Measurements from ENCODE around the gene TRIP6. TPM values are rescaled to one million over a fixed set of nuclear protein-coding genes. Genes with fewer than 3 reads are reported as not detected.

Gene TRIP6
- total RNA-seq, 3 donors from 2014 or later (not counting 1 experiment from before 2014, with no cell fraction given): 1.1 to 3.5 (median 1.5) TPM

- no peak for TF ChIP-seq CTCF (IDR thresholded peaks at IDR 0.05)
- ATAC-seq: no peak
- no peaks in the 10 kb centered on the region for H3K4me1 ChIP-seq (ENCODE audit: control insufficient read depth, insufficient read depth, low read length)
- Mint-ChIP-seq H3K27me3 (ENCODE audit: low read depth in 2 of 2) (peaks cover 22 to 33% of the 10 kb centered on the region in 2 donors), H3K4me1 (no peaks in the 10 kb centered on the region), H3K36me3 (no peaks in the 10 kb centered on the region), H3K9me3 (no peaks in the 10 kb centered on the region), H3K4me3 (no peak overlapping the region), H3K27ac (no peak overlapping the region)
- H3K36me3 ChIP-seq (ENCODE audit: control insufficient read depth, insufficient read depth, low read length): no peaks in the 10 kb centered on the region
- no peak overlapping the region for H3K4me3 ChIP-seq (ENCODE audit: low read length)
- no peaks in the 10 kb centered on the region for H3K9me3 ChIP-seq (ENCODE audit: control insufficient read depth, insufficient read depth, low read length)
- no peak for DNase-seq
- intact Hi-C loops (cut with micrococcal nuclease): no loop called here
- no peaks in the 10 kb centered on the region for H3K27me3 ChIP-seq (ENCODE audit: control insufficient read depth, insufficient read depth, low read length)
- no peak overlapping the region for H3K27ac ChIP-seq (ENCODE audit: low read length)
These were observed 53.9 kb downstream of the TRIP6 start for GRCh38 chr7:100921039-100921438.

Other genes starting within 250 kb of the TRIP6 start
- gene TFR2, start 225.8 kb upstream of the TRIP6 start, total RNA-seq: 10 to 100 TPM in 2 of 3 donors, 1 to 10 TPM in 1; 9.8 to 13.8 (median 12.0) TPM
- gene ACTL6B, start 210.9 kb upstream of the TRIP6 start, total RNA-seq: not detected
- gene GNB2, start 193.6 kb upstream of the TRIP6 start, total RNA-seq: 100 to 1,000 TPM; 194 to 227 (median 212) TPM
- gene GIGYF1, start 173.1 kb upstream of the TRIP6 start, total RNA-seq: 100 to 1,000 TPM in 2 of 3 donors, 10 to 100 TPM in 1; 92.0 to 102 (median 101) TPM
- 10 to 100 TPM; 17.6 to 22.1 (median 17.6) TPM for gene POP7, start 161.3 kb upstream of the TRIP6 start, total RNA-seq
- not detected for gene EPO, start 146.9 kb upstream of the TRIP6 start, total RNA-seq
- gene ZAN, start 133.8 kb upstream of the TRIP6 start, total RNA-seq: not detected
- 1 to 10 TPM in 1 of 3 donors, under 1 TPM in 2; 0.66 to 1.5 (median 0.88) TPM for gene EPHB4, start 39.9 kb upstream of the TRIP6 start, total RNA-seq
- 10 to 100 TPM; 35.0 to 44.2 (median 38.1) TPM for gene SLC12A9, start 14.7 kb upstream of the TRIP6 start, total RNA-seq
- gene SRRT, start 7.7 kb downstream of the TRIP6 start, total RNA-seq: 100 to 1,000 TPM; 281 to 307 (median 288) TPM
- gene UFSP1, start 22.3 kb downstream of the TRIP6 start, total RNA-seq: 1 to 10 TPM; 1.0 to 1.9 (median 1.3) TPM
- gene ACHE, start 28.5 kb downstream of the TRIP6 start, total RNA-seq: under 1 TPM; 0.18 to 0.84 (median 0.47) TPM
- under 1 TPM in 1 of 3 donors, not detected in 2; 0.24 TPM for gene MUC3A, start 82.1 kb downstream of the TRIP6 start, total RNA-seq
- gene MUC12, start 102.2 kb downstream of the TRIP6 start, total RNA-seq: 1 to 10 TPM in 2 of 3 donors, not detected in 1; 1.2 to 4.6 TPM
- gene MUC17, start 152.7 kb downstream of the TRIP6 start, total RNA-seq: not detected
- 10 to 100 TPM; 53.6 to 75.8 (median 63.9) TPM for gene TRIM56, start 218.1 kb downstream of the TRIP6 start, total RNA-seq